ENCODE measurements around the gene ANO9. TPM values are rescaled to one million over a fixed set of nuclear protein-coding genes. Genes with fewer than 3 reads are reported as not detected.
A peak's percentile ranks its signal among the peaks of the same experiment; 100 is the strongest.
"Not testable (repeated sequence)": the region's sequence is repeated elsewhere in the genome, so short reads cannot be mapped to it uniquely, and the experiment has no call there.

Gene ANO9
- polyA plus RNA-seq, 12 donors: 0.08 to 14.1 (median 0.31) TPM; not detected in 1

GRCh38 chr11:417652-418342, 24.0 kb downstream of the ANO9 start:
- no peak for DNase-seq

GRCh38 chr11:416757-417621, 24.8 kb downstream of the ANO9 start:
- DNase-seq: no peak

- DNase-seq: no peak
Observed at GRCh38 chr11:416051-416756, 25.6 kb downstream of the ANO9 start.

GRCh38 chr11:415640-416041, 26.2 kb downstream of the ANO9 start:
- no peak for DNase-seq

- no peak for DNase-seq
Observed at GRCh38 chr11:414318-414857, 27.4 kb downstream of the ANO9 start.

GRCh38 chr11:413120-414081, 28.4 kb downstream of the ANO9 start:
- no peak for DNase-seq

GRCh38 chr11:412641-413119, 29.1 kb downstream of the ANO9 start:
- no peak for DNase-seq

GRCh38 chr11:411520-411919, 30.3 kb downstream of the ANO9 start:
- not testable (repeated sequence) for DNase-seq

- DNase-seq: not testable (repeated sequence)
Observed at GRCh38 chr11:410711-411110, 31.1 kb downstream of the ANO9 start.

GRCh38 chr11:409600-410483, 32.0 kb downstream of the ANO9 start:
- no peak for DNase-seq

- DNase-seq: no peak
Observed at GRCh38 chr11:409008-409599, 32.7 kb downstream of the ANO9 start.

- no peak for DNase-seq
Observed at GRCh38 chr11:408154-409007, 33.4 kb downstream of the ANO9 start.

GRCh38 chr11:407651-408123, 34.1 kb downstream of the ANO9 start:
- DNase-seq: no peak

GRCh38 chr11:406796-407650, 34.8 kb downstream of the ANO9 start:
- DNase-seq: peak; percentile 58

- no peak for DNase-seq
Observed at GRCh38 chr11:405954-406795, 35.6 kb downstream of the ANO9 start.

GRCh38 chr11:405323-405953, 36.4 kb downstream of the ANO9 start:
- DNase-seq: no peak

Measured in muscle of arm (tissue), 12 donors.